ENCODE data around the gene ZDHHC5. TPM values are rescaled to one million over a fixed set of nuclear protein-coding genes. Genes with fewer than 3 reads are reported as not detected.
"Not testable (repeated sequence)": the region's sequence is repeated elsewhere in the genome, so short reads cannot be mapped to it uniquely, and the experiment has no call there.

ZDHHC5 gene
- total RNA-seq, 1 experiment from 2014 or later = 26.7 TPM

DNA sequence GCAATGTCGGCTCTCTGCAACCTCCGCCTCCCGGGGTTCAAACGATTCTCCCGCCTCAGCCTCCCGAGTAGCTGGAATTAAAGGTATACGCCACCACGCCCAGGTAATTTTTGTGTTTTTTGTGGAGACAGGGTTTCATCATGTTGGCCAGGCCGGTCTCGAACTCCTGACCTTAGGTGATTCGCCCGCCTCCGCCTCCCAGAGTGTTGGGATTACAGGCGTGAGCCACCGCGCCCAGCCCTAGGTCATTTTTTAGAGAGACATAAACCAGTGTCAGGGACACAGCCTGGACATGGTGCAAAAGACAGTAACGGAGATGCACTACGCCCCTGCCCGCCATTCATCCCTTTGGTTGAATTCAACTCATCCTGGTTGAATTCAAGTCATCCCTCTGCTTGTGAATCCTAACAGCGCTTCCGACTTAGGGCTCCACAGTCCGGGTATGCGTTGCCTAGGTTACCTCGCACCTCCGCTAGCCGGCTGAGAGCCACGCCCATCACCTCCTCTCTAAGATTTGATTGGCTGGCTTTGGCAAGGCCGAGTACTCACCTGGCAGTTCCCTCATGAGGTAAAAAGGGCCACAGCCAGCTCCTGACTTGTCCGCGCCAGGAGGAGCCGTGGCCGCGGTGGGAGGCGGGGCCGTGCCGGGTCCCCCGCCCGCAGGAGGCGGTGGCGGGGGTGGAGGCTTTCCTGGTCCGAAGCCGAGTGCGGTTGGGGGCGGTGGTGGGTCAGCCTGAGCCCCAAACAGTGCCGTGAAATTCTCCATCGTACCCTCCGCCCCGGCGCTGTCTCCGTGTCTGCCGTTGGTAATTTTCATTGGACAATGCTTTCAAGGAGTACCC, 43.7 kb downstream of the ZDHHC5 start, which contains the start of gene MED19:
Gene MED19, minus strand, starts transcription at position 802 of the 842 bp plus-strand sequence. Its CDS starts 36 bp downstream, at position 766.
- H3K36me3 ChIP-seq (replicated peaks; ENCODE audit: control insufficient read depth, insufficient read depth, low read length) = no peaks in the 10 kb centered on the region
- peak; percentile 95 for DNase-seq
- H3K4me3 ChIP-seq (ENCODE audit: insufficient read depth, low read depth, low read length) = peak within 1 kb of the TSS; percentile 93
- H3K27me3 ChIP-seq (ENCODE audit: control insufficient read depth, insufficient read depth, low read length) = no peaks in the 10 kb centered on the region

DNA sequence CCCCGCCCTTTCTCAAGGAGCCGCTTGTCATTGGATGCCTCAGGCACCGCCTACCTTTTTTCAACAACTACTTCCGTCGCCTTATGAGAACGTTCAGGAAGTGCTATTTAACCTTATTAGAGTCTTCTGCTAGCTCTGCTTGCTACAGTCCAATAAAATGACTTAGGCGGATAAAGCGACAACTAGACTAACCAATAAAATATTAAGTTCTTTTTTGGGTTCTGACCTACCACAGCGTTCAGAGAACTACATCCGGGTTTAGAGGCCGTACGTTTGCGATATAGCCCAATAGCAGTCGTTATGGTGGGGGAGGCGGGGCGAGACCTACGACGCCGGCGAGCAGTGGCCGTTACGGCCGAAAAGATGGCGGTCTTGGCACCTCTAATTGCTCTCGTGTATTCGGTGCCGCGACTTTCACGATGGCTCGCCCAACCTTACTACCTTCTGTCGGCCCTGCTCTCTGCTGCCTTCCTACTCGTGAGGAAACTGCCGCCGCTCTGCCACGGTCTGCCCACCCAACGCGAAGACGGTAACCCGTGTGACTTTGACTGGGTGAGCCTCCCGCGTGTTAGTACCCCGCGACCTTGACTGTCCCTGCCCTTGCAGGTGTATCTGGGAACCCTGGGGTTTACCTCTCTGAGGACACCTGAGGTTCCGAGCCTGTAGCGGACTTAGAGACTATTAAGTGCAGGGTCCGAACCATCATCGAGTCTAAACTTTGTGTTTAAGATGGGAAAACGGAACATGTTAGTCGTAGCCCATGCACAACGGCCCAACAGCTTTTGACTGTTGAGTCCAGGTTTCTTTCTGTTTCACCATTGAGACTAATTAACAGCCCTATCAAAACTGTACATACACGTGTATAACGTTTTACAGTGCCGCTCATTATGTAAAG, 44.6 kb downstream of the ZDHHC5 start, which contains the start of gene TMX2:
Gene TMX2, plus strand, starts transcription at position 338 of the 895 bp plus-strand sequence. Its CDS starts 26 bp downstream, at position 364.
- Histone ChIP-seq H3K27me3 (ENCODE audit: control insufficient read depth, insufficient read depth, low read length) (no peaks in the 10 kb centered on the region), H3K4me3 (ENCODE audit: insufficient read depth, low read depth, low read length) (peak within 1 kb of the TSS; percentile 93), H3K36me3 (replicated peaks; ENCODE audit: control insufficient read depth, insufficient read depth, low read length) (no peaks in the 10 kb centered on the region)
- peak; percentile 93 for DNase-seq

DNA sequence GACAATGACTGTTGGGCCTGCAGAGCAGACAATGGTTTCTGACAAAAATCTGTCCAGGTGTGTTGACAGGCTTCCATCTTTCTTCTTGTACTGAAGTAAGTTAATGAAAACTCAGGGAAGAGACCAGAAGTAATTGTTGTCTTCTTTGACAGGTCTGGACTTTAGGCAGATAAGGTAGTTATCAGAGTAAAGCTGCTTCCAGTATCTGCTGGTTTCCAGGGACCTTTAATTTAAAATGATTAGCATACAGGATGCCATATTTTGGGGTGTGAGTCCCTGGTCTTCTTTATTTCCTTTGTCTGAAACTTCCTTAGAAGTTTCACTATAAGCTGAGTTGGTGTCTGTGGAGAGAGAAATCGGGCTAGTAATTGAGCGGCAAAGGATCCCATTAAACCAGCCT, 45.9 kb downstream of the ZDHHC5 start:
- peaks cover 2% of the 10 kb centered on the region; the same call in 1 of the 2 replicates for H3K36me3 ChIP-seq (replicated peaks; ENCODE audit: control insufficient read depth, insufficient read depth, low read length)
- H3K4me3 ChIP-seq (ENCODE audit: insufficient read depth, low read depth, low read length) = no peak overlapping the region; the same call in 1 of the 2 replicates
- no peaks in the 10 kb centered on the region for H3K27me3 ChIP-seq (ENCODE audit: control insufficient read depth, insufficient read depth, low read length)
- no peak for DNase-seq

DNA sequence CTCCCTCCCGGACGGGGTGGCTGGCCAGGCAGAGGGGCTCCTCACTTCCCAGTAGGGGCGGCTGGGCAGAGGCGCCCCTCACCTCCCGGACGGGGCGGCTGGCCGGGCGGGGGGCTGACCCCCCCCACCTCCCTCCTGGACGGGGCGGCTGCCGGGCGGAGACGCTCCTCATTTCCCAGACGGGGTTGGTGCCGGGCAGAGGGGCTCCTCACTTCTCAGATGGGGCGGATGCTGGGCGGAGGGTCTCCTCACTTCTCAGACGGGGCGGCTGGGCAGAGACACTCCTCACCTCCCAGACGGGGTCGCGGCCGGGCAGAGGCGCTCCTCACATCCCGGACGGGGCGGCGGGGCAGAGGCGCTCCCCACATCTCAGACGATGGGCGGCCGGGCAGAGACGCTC, 48.8 kb downstream of the ZDHHC5 start:
- H3K4me3 ChIP-seq (ENCODE audit: insufficient read depth, low read depth, low read length); H3K36me3 ChIP-seq (replicated peaks; ENCODE audit: control insufficient read depth, insufficient read depth, low read length); H3K27me3 ChIP-seq (ENCODE audit: control insufficient read depth, insufficient read depth, low read length); DNase-seq: not testable (repeated sequence)

DNA sequence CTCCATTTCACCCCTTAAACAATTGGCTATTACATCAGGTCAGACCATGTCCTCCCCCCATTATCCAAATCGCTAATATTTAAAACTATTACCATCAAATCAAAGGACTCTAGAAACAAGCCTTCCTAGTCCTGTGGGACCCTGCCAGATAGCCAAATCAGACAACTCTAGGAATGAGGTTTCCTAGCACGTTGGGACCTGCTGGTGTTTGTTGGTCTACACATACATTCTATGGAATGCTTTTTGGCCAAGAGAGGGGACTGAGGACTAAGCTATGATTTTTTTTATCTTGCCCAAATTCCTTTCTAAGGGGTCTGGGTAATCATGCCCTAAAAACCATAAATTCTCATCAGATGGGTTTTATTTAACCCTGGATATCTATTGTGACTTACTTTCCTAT, 59.3 kb downstream of the ZDHHC5 start:
- no peak for DNase-seq
- Histone ChIP-seq H3K27me3 (ENCODE audit: control insufficient read depth, insufficient read depth, low read length) (no peaks in the 10 kb centered on the region), H3K36me3 (replicated peaks; ENCODE audit: control insufficient read depth, insufficient read depth, low read length) (no peaks in the 10 kb centered on the region; the same call in 1 of the 2 replicates), H3K4me3 (ENCODE audit: insufficient read depth, low read depth, low read length) (no peak overlapping the region)

DNA sequence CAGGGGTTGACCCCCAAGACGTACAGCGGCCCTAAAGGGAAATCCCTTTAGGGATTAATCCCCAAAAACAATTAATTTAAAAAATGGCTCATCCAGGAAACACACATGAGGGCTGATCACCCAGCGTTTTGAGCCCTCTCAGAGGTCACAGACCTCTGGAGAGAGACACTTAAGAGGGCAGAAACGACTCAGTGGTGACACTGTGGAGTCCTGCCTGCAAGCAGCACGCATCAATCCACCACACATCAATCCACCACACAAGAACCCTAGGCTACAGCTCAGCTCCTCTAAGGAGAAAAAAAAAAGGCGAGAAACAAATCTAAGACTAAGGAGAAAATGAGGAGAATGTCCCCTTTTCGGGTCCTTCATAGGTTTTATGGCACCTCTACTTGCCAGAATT, 60.9 kb downstream of the ZDHHC5 start:
- Histone ChIP-seq H3K27me3 (ENCODE audit: control insufficient read depth, insufficient read depth, low read length) (no peaks in the 10 kb centered on the region), H3K4me3 (ENCODE audit: insufficient read depth, low read depth, low read length) (no peak overlapping the region), H3K36me3 (replicated peaks; ENCODE audit: control insufficient read depth, insufficient read depth, low read length) (no peaks in the 10 kb centered on the region; the same call in 1 of the 2 replicates)
- DNase-seq = no peak

DNA sequence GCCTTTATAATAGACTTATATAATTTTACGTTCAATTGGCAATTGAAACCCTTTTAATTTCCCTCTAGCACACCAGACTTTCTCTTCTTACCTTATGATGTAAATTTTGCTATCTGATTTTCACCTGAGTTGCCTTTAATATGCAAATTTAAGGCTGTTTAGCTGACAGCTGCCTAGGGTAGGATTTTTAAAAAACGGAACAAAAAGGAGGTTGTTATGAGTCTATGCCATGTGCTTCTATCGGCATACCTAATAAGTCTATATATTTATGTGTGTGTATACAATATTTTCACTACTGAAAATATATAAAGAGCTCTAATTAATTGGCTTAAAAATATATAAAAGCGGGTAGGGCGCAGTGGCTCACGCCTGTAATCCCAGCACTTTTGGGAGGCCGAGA, 61.6 kb downstream of the ZDHHC5 start:
- DNase-seq = no peak
- Histone ChIP-seq H3K27me3 (ENCODE audit: control insufficient read depth, insufficient read depth, low read length) (no peaks in the 10 kb centered on the region), H3K4me3 (ENCODE audit: insufficient read depth, low read depth, low read length) (no peak overlapping the region), H3K36me3 (replicated peaks; ENCODE audit: control insufficient read depth, insufficient read depth, low read length) (no peaks in the 10 kb centered on the region; the same call in 1 of the 2 replicates)

DNA sequence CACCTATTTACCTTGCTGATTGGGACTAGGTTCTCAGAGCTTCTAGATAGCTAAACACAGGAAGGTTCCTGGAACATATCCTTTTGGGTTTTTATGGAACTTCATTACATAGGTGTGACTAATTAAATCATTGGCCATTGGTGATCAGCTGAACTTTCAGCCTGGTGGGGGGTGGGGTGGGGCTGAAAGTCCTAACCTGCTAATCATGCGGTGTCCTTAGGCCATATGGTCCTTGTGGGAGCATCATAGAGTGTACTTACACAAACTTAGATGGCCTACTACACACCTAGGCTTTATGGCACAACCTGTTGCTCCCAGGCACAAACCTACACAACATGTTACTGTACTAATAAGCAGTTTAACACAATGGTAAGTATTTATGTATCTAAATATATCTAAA, 64.7 kb downstream of the ZDHHC5 start:
- Histone ChIP-seq H3K36me3 (replicated peaks; ENCODE audit: control insufficient read depth, insufficient read depth, low read length) (peaks cover 2% of the 10 kb centered on the region), H3K4me3 (ENCODE audit: insufficient read depth, low read depth, low read length) (no peak overlapping the region), H3K27me3 (ENCODE audit: control insufficient read depth, insufficient read depth, low read length) (no peaks in the 10 kb centered on the region)
- no peak for DNase-seq

DNA sequence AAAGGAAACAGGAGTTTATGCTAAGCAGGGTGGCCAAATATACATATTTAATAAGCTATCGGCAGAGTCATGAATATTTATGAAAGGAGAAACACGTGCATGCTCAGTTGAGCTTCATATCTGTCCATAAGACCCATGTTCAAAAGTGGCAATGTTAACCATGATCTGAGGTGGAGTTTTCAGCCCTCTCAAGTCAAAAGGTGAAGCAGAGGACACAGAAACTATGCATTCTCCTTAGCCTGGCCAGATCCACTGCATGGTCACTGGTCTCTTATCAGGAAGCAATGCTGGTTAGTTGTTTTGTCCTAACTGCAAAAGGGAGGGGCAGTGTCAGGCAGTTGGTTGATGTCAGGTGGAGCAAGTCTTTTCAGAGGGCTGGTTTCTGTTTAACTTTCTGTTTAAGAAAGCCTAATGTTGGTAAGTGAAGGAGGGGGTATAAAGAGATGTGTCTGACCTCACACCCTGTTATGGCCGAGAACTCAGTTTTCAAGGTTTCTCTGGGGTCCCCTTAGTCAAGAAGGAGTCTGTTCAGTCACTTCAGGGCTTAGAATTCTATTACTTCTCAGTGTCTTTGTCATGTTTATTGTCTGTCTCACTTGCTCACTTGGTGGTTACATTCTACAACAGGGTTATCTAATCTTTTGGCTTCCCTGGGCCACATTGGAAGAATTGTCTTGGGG, 67.8 kb downstream of the ZDHHC5 start:
- no peak for DNase-seq
- Histone ChIP-seq H3K27me3 (ENCODE audit: control insufficient read depth, insufficient read depth, low read length) (no peaks in the 10 kb centered on the region), H3K36me3 (replicated peaks; ENCODE audit: control insufficient read depth, insufficient read depth, low read length) (peaks cover 12% of the 10 kb centered on the region), H3K4me3 (ENCODE audit: insufficient read depth, low read depth, low read length) (no peak overlapping the region)

DNA sequence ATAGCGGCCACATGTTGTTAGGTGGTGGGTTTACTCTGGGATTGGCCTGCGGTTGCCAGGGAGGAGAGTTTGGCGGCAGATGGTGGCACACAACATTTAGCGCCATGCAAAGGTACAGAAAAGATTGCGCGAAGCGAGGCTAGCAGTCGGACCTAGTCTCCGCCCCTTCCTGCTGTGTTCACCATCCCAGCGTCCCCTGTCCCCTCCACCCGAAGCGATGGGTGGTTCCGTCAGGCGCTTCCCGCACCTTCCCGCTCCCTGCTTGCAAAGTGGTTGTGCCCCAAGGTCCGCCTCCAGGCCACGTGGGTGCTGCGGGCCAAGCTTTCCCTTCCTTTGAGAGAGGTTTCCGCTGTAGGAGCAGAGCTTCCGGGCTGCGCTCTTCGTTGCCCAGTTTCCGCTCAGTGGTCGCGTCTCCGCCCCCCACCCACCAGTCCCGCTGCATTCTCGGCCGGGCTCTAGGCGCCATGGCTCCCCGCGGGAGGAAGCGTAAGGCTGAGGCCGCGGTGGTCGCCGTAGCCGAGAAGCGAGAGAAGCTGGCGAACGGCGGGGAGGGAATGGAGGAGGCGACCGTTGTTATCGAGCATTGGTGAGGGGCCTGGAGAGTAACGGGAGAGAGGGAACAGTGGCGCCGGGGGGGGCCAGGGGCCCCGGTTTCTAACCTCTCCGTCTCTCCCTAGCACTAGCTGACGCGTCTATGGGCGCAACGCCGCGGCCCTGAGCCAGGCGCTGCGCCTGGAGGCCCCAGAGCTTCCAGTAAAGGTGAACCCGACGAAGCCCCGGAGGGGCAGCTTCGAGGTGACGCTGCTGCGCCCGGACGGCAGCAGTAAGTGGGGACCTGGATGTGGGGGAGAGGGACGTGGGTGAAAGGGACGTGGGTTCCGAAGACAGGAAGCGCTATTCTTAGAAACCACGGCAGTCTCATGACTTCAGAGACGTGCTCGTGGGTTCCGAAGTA, 73.5 kb downstream of the ZDHHC5 start, which contains the start of gene SELENOH:
Gene SELENOH, plus strand, starts transcription at position 360 of the 955 bp plus-strand sequence. Its CDS starts 105 bp downstream, at position 465.
- Histone ChIP-seq H3K4me3 (ENCODE audit: insufficient read depth, low read depth, low read length) (peak within 1 kb of the TSS; percentile 89), H3K27me3 (ENCODE audit: control insufficient read depth, insufficient read depth, low read length) (no peaks in the 10 kb centered on the region), H3K36me3 (replicated peaks; ENCODE audit: control insufficient read depth, insufficient read depth, low read length) (peaks cover 30% of the 10 kb centered on the region)
- peak; percentile 93 for DNase-seq

DNA sequence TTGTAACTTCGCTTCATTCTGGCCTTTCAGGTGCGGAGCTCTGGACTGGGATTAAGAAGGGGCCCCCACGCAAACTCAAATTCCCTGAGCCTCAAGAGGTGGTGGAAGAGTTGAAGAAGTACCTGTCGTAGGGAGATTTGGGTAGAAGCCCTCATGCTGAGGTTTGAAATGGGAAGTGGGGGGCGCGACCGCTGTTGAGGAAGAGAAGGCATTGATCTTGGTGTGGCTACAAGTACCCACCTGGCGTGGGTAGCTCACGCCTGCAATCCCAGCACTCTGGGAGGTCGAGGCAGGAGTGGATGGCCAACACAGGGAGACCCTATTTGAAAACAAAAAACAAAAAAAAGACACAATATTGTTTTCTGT, 74.2 kb downstream of the ZDHHC5 start:
- no peak for DNase-seq
- Histone ChIP-seq H3K36me3 (replicated peaks; ENCODE audit: control insufficient read depth, insufficient read depth, low read length) (peaks cover 30% of the 10 kb centered on the region), H3K27me3 (ENCODE audit: control insufficient read depth, insufficient read depth, low read length) (no peaks in the 10 kb centered on the region), H3K4me3 (ENCODE audit: insufficient read depth, low read depth, low read length) (peak overlapping the region; percentile 89)

DNA sequence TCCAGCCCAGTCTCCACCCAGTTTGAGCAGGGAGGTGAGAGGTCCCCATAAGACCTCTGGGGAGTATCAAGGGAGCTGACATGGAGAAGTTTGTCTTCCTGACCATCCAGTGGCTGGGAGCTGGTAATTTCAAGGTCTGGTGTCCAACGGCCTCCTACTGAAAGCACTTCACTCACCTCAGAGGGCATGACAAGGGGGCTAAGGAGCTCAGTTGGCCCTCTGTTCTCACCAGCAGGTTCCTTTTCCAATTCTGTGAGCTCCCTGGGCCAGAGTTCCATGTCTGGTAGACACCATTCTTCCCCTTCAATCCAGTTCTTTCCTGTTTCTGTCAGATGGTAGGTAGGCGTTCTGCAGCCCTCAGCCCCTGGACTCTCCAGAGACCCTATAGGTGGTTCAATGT, 76.4 kb downstream of the ZDHHC5 start:
- H3K36me3 ChIP-seq (replicated peaks; ENCODE audit: control insufficient read depth, insufficient read depth, low read length) = peaks cover 18% of the 10 kb centered on the region
- no peak for DNase-seq

DNA sequence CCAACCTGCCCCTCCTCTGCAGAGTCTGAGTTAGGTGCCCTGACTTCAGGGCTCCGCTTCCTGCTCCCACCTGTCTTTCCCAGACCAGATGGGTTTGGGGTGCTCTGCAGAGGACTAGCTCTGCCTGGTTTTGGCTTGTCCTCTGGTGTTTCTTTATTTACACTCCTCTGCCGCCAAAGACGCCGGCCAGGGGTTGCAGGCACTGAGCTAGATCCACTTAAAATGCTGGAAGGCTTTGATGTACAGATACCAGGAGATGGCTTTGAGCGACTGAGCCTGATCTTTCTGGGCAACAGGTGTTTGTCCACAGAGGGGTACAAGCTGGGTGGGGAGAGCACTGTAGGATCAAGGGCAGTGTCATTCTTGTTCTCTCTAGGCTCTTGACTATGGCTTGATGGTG, 77.3 kb downstream of the ZDHHC5 start:
- Histone ChIP-seq H3K4me3 (ENCODE audit: insufficient read depth, low read depth, low read length) (no peak overlapping the region), H3K27me3 (ENCODE audit: control insufficient read depth, insufficient read depth, low read length) (no peaks in the 10 kb centered on the region), H3K36me3 (replicated peaks; ENCODE audit: control insufficient read depth, insufficient read depth, low read length) (peaks cover 18% of the 10 kb centered on the region)
- no peak for DNase-seq

More for the DNA sequence above, 76.4 kb downstream of the ZDHHC5 start:
- no peak overlapping the region for H3K4me3 ChIP-seq (ENCODE audit: insufficient read depth, low read depth, low read length)
- no peaks in the 10 kb centered on the region for H3K27me3 ChIP-seq (ENCODE audit: control insufficient read depth, insufficient read depth, low read length)
